GM12878 (cell line): Measurements from ENCODE around the gene PLCXD1. TPM values are rescaled to one million over a fixed set of nuclear protein-coding genes. Genes with fewer than 3 reads are reported as not detected.

Source experiments
- ATAC-seq: fragments of 200-7000 bp; cut with Tn5 transposase; 3 replicates; pipeline ENCODE4 v1.9.1; 2020; ENCODE audit warnings: mild to moderate bottlenecking, moderate library complexity
- BruUV-seq: library from RNA; stranded (reverse); fragments of 400-500 nt; replicated peaks from 2 replicates; lab custom pipeline; 2021; lab: Mats Ljungman, UMichigan
- CTCF ChIA-PET: fragments of 300-600 bp; sonication (Branson Sonifier 250); formaldehyde crosslinking; extraction: SDS; loops from one replicate; lab custom pipeline; 2021; ENCODE audit warnings: inconsistent platforms; lab: Yijun Ruan, JAX
- POLR2A ChIA-PET: fragments of 350-600 bp; formaldehyde crosslinking; extraction: SDS; loops from one replicate; lab custom pipeline; 2021; ENCODE audit warnings: inconsistent platforms; lab: Charles Lee
- RAD21 ChIA-PET: fragments of 300-600 bp; sonication (Branson Sonifier 250); formaldehyde crosslinking; loops from one replicate; lab custom pipeline; 2023; ENCODE audit warnings: antibody characterized with exemption; ENCODE audit not compliant: unreplicated experiment; lab: Charles Lee
- SMC1A ChIA-PET: fragments of 300-600 bp; sonication (Branson Sonifier 250); formaldehyde crosslinking; loops from one replicate; lab custom pipeline; 2023; ENCODE audit not compliant: unreplicated experiment, uncharacterized antibody; lab: Charles Lee
- DNase-seq: peaks from one replicate; pipeline ENCODE4 v3.0.0-alpha.2; 2011; ENCODE audit warnings: low read depth, low spot score
- FAIRE-seq: peaks from 3 replicates; lab custom pipeline; 2011; peaks lifted over from hg19 to GRCh38; lab: Jason Lieb, UNC
- H2AFZ ChIP-seq: 2 replicates; pipeline ENCODE4 v1.6.0; 2011; ENCODE audit warnings: low read depth, low read length, control low read depth; ENCODE audit not compliant: control insufficient read depth
- H3K27ac ChIP-seq: 2 replicates; pipeline ENCODE4 v1.5.1; 2011; ENCODE audit warnings: control low read depth; ENCODE audit not compliant: control insufficient read depth, insufficient read depth
- H3K27me3 ChIP-seq, 2 experiments: replicated peaks in 1 of 2; 2 replicates each; pipeline versions ENCODE4 v1.6.0 to v1.6.1; 2011; ENCODE audit warnings: low read length in 1 of 2; ENCODE audit not compliant: control insufficient read depth in 2 of 2, insufficient read depth in 2 of 2
- H3K36me3 ChIP-seq, 2 experiments: 2 replicates each; pipeline ENCODE4 v1.5.1; 2011; ENCODE audit warnings: low read length in 1 of 2; ENCODE audit not compliant: control insufficient read depth in 2 of 2, insufficient read depth in 2 of 2
- H3K4me1 ChIP-seq: 2 replicates; pipeline ENCODE4 v1.6.1; 2011; ENCODE audit warnings: mild to moderate bottlenecking, low read length, moderate library complexity, mixed read lengths; ENCODE audit not compliant: control insufficient read depth, insufficient read depth
- H3K4me2 ChIP-seq: 2 replicates; pipeline ENCODE4 v1.6.0; 2011; ENCODE audit warnings: control low read depth; ENCODE audit not compliant: control insufficient read depth, insufficient read depth
- H3K4me3 ChIP-seq: fragments of 200-600 bp; sonication (generic); 2 replicates; pipeline ENCODE4 v1.5.1; 2016
- H3K79me2 ChIP-seq: 2 replicates; pipeline ENCODE4 v1.6.0; 2011; ENCODE audit warnings: low read length; ENCODE audit not compliant: control insufficient read depth, insufficient read depth
- H3K9ac ChIP-seq: 2 replicates; pipeline ENCODE4 v1.8.0; 2011; ENCODE audit warnings: low read length, control low read depth, mixed read lengths; ENCODE audit not compliant: control insufficient read depth, insufficient read depth
- H3K9me3 ChIP-seq: replicated peaks from 3 replicates; pipeline ENCODE4 v1.5.1; 2011; ENCODE audit warnings: mild to moderate bottlenecking, low read length; ENCODE audit not compliant: control insufficient read depth, insufficient read depth
- H4K20me1 ChIP-seq: 2 replicates; pipeline ENCODE4 v1.6.0; 2011; ENCODE audit not compliant: control insufficient read depth, insufficient read depth
- DPF2 ChIP-seq: fragments of 450-650 bp; IDR thresholded peaks from 2 replicates; pipeline ENCODE4 v1.6.1; 2017; ENCODE audit warnings: mild to moderate bottlenecking
- WGBS: methylation state at CpG from one replicate; pipeline ENCODE4 v1.1.6; 2016; ENCODE audit warnings: low lambda C conversion rate; ENCODE audit not compliant: insufficient replicate concordance, insufficient coverage; ENCODE audit errors: missing lambda C conversion rate; 5-methylcytosine and 5-hydroxymethylcytosine counted together
- in situ Hi-C: fragments of 300-500 bp; cut with MboI; formaldehyde crosslinking; loops from 9 replicates; pipeline ENCODE4 v1.14.3; 2018; ENCODE audit warnings: mixed read lengths
- intact Hi-C: fragments of 100-400 bp; cut with micrococcal nuclease; formaldehyde crosslinking; loops from one replicate; pipeline ENCODE4 v1.14.2; 2022; ENCODE audit not compliant: unreplicated experiment
- polyA plus RNA-seq, 11 experiments: library from polyadenylated mRNA; depleted of rRNA in 4 of 11; unstranded in 6 of 11; stranded (reverse) in 5 of 11; fragments of >200 nt; fragmentation: Nextera tagmentation in 4 of 11; fragmentation: Illumina TruSeq in 1 of 11; extraction: Ambion mirVana in 4 of 11; extraction: Trizol in 1 of 11; gene quantifications; 1 replicate in 1 of 11; 2 replicates in 10 of 11; pipeline versions ENCODE4 v1.2.1 to v1.2.3, GENCODE V29; 2011 to 2016; ENCODE audit warnings: inconsistent platforms in 2 of 11, missing spikeins in 2 of 11, low read depth in 1 of 11
- total RNA-seq, 4 experiments: library from RNA; depleted of rRNA in 3 of 4; stranded (reverse); fragments of >200 nt in 3 of 4; fragmentation: Illumina TruSeq in 1 of 4; extraction: Trizol in 1 of 4; gene quantifications; 2 replicates each; pipeline versions ENCODE4 v1.2.1 to v1.2.3, GENCODE V29; 2013 to 2021
- TF ChIP-seq, protein P1 (sequence below): fragments of 450-650 bp; IDR thresholded peaks from 2 replicates; pipeline ENCODE4 v1.6.1; 2017; ENCODE audit warnings: mild to moderate bottlenecking, moderate library complexity

PLCXD1 gene
- total and polyA plus RNA-seq, 10 of the 15 experiments (the other 5 are each of a cell fraction or from before 2014, with no cell fraction given), result 2.4 to 49.7 (median 18.0) TPM

DNA sequence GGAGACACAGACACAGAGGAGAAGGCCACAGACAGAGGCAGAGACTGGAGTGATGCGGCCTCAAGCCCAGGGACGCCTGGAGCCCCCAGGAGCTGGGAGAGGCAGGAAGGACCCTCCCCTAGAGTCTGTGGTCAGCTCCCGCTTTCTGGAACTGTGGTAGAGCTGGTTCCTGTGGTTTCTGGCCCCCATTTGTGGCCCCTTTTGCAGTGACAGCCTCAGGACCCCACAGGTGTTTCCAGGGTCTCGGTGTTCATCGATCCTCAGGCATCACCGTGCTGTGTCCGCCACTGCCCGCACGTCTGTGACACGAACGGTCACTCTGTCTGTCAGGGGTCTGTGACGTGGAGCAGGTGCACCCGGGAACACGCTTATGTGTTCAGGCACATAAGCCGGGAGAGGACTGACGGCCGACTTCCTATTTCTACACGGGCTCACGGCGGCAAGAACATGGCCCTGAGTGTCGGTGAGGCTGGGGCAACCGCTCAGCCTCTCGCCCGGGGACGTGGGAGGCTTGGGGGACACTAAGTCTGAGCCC lies 29.5 kb downstream of the PLCXD1 start:
- in situ Hi-C loops (no loop called here), intact Hi-C loops (loop anchor here (10.0 kb wide), 1 partner anchor 934 kb away; no protein-coding TSS in a partner anchor)
- ATAC-seq, result no peak
- BruUV-seq, result no TSS peak
- no peaks in the 10 kb centered on the region for H4K20me1 ChIP-seq
- POLR2A ChIA-PET, result no interaction called here
- H3K4me3 ChIP-seq, result no peak overlapping the region
- H3K79me2 ChIP-seq, result no peaks in the 10 kb centered on the region
- SMC1A ChIA-PET, result no interaction called here
- no peak for DNase-seq
- CTCF ChIA-PET, result no interaction called here
- no peaks in the 10 kb centered on the region for H3K4me1 ChIP-seq
- peaks cover 2% of the 10 kb centered on the region; the same call in 1 of the 3 replicates for H3K9me3 ChIP-seq
- WGBS, result 96% methylated on average over 25 of the region's 25 CpGs
- H3K9ac ChIP-seq, result no peak overlapping the region
- TF ChIP-seq DPF2, result no peak
- TF ChIP-seq, protein P1, sequence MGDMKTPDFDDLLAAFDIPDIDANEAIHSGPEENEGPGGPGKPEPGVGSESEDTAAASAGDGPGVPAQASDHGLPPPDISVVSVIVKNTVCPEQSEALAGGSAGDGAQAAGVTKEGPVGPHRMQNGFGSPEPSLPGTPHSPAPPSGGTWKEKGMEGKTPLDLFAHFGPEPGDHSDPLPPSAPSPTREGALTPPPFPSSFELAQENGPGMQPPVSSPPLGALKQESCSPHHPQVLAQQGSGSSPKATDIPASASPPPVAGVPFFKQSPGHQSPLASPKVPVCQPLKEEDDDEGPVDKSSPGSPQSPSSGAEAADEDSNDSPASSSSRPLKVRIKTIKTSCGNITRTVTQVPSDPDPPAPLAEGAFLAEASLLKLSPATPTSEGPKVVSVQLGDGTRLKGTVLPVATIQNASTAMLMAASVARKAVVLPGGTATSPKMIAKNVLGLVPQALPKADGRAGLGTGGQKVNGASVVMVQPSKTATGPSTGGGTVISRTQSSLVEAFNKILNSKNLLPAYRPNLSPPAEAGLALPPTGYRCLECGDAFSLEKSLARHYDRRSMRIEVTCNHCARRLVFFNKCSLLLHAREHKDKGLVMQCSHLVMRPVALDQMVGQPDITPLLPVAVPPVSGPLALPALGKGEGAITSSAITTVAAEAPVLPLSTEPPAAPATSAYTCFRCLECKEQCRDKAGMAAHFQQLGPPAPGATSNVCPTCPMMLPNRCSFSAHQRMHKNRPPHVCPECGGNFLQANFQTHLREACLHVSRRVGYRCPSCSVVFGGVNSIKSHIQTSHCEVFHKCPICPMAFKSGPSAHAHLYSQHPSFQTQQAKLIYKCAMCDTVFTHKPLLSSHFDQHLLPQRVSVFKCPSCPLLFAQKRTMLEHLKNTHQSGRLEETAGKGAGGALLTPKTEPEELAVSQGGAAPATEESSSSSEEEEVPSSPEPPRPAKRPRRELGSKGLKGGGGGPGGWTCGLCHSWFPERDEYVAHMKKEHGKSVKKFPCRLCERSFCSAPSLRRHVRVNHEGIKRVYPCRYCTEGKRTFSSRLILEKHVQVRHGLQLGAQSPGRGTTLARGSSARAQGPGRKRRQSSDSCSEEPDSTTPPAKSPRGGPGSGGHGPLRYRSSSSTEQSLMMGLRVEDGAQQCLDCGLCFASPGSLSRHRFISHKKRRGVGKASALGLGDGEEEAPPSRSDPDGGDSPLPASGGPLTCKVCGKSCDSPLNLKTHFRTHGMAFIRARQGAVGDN, result no peak
- RAD21 ChIA-PET, result no interaction called here
- FAIRE-seq, result no peak
- no peak overlapping the region for H3K4me2 ChIP-seq
- H3K36me3 ChIP-seq, result peaks cover 23 to 24% of the 10 kb centered on the region in 2 experiments
- H2AFZ ChIP-seq, result no peak overlapping the region
- no peaks in the 10 kb centered on the region for H3K27me3 ChIP-seq
- H3K27ac ChIP-seq, result no peak overlapping the region
